DND-41 (cell line): ENCODE data around the gene RBL1.
A peak's percentile ranks its signal among the peaks of the same experiment; 100 is the strongest.
"Not testable (repeated sequence)": the region's sequence is repeated elsewhere in the genome, so short reads cannot be mapped to it uniquely, and the experiment has no call there.

Source experiments
- ATAC-seq: fragments of 200-7000 bp; cut with Tn5 transposase; 3 replicates; pipeline ENCODE4 v1.9.1; 2021; ENCODE audit warnings: low read depth; ENCODE audit not compliant: insufficient read depth
- DNase-seq: peaks from one replicate; pipeline ENCODE4 v3.0.0-alpha.2; 2020
- H2AFZ ChIP-seq: 2 replicates; pipeline ENCODE4 v1.6.0; 2012; ENCODE audit warnings: low read depth, low read length
- H3K27ac ChIP-seq: 2 replicates; pipeline ENCODE4 v1.5.1; 2012; ENCODE audit warnings: low read length, inconsistent platforms
- H3K27me3 ChIP-seq: fragments of 200-600 bp; sonication (generic); 2 replicates; pipeline ENCODE4 v1.6.0; 2012; ENCODE audit warnings: low read length, mild to moderate bottlenecking, inconsistent platforms; ENCODE audit not compliant: insufficient read depth, poor library complexity
- H3K36me3 ChIP-seq: 2 replicates; pipeline ENCODE4 v1.5.1; 2012; ENCODE audit warnings: low read length, inconsistent platforms; ENCODE audit not compliant: insufficient read depth
- H3K4me1 ChIP-seq: 2 replicates; pipeline ENCODE4 v1.5.1; 2012; ENCODE audit warnings: mild to moderate bottlenecking, low read length; ENCODE audit not compliant: insufficient read depth
- H3K4me2 ChIP-seq: 2 replicates; pipeline ENCODE4 v1.6.0; 2012; ENCODE audit warnings: mild to moderate bottlenecking, moderate library complexity, low read length, inconsistent platforms; ENCODE audit not compliant: insufficient read depth
- H3K4me3 ChIP-seq, 2 experiments: fragments of 200-600 bp in 1 of 2; shearing (Covaris generic) in 1 of 2; 2 replicates each; pipeline ENCODE4 v1.5.1; 2012 to 2016; ENCODE audit warnings: inconsistent platforms in 2 of 2, low read length in 2 of 2, mild to moderate bottlenecking in 2 of 2, low read depth in 1 of 2, moderate library complexity in 1 of 2
- H3K79me2 ChIP-seq: 2 replicates; pipeline ENCODE4 v1.6.0; 2012; ENCODE audit warnings: low read length, inconsistent platforms; ENCODE audit not compliant: insufficient read depth
- H3K9ac ChIP-seq: 2 replicates; pipeline ENCODE4 v1.6.0; 2012; ENCODE audit warnings: low read depth, mild to moderate bottlenecking, inconsistent platforms, low read length, moderate library complexity
- H3K9me3 ChIP-seq: 2 replicates; pipeline ENCODE4 v1.5.1; 2012; ENCODE audit warnings: low read length, moderate library complexity, mild to moderate bottlenecking, inconsistent platforms; ENCODE audit not compliant: insufficient read depth, severe bottlenecking
- H4K20me1 ChIP-seq: 2 replicates; pipeline ENCODE4 v1.6.0; 2012; ENCODE audit warnings: low read length; ENCODE audit not compliant: insufficient read depth
- CTCF ChIP-seq: IDR thresholded peaks from 2 replicates; pipeline ENCODE4 v1.5.1; 2012; ENCODE audit warnings: borderline replicate concordance, low read length, moderate library complexity, mild to moderate bottlenecking; ENCODE audit not compliant: poor library complexity, severe bottlenecking; ENCODE audit errors: extremely low read depth
- EZH2 ChIP-seq: IDR thresholded peaks from 3 replicates; pipeline ENCODE4 v1.6.1; 2012; ENCODE audit warnings: borderline replicate concordance, low read depth, mild to moderate bottlenecking, moderate library complexity, low read length, inconsistent platforms; ENCODE audit not compliant: severe bottlenecking

RBL1 gene

GRCh38 chr20:36969478-36970186 is 126.2 kb downstream of the RBL1 start:
- no peak for TF ChIP-seq CTCF
- TF ChIP-seq EZH2, result no peak
- H3K4me3 ChIP-seq, result no peak overlapping the region
- H3K27ac ChIP-seq, result no peak overlapping the region
- ATAC-seq (peak; percentile 57; the same call in 2 of the 3 replicates), DNase-seq (no peak)
- H3K4me2 ChIP-seq, result no peak overlapping the region
- H3K9me3 ChIP-seq, result no peaks in the 10 kb centered on the region
- no peak overlapping the region for H3K9ac ChIP-seq
- H3K36me3 ChIP-seq, result no peaks in the 10 kb centered on the region
- no peaks in the 10 kb centered on the region for H4K20me1 ChIP-seq
- H3K4me1 ChIP-seq, result peaks cover 8% of the 10 kb centered on the region
- H3K79me2 ChIP-seq, result no peaks in the 10 kb centered on the region
- no peak overlapping the region for H2AFZ ChIP-seq
- no peaks in the 10 kb centered on the region for H3K27me3 ChIP-seq

GRCh38 chr20:36969051-36969450 is 126.7 kb downstream of the RBL1 start:
- Histone ChIP-seq H3K4me2 (no peak overlapping the region), H3K27ac (no peak overlapping the region), H3K9ac (no peak overlapping the region), H3K27me3 (no peaks in the 10 kb centered on the region), H2AFZ (no peak overlapping the region), H3K79me2 (no peaks in the 10 kb centered on the region), H3K4me1 (peaks cover 2% of the 10 kb centered on the region), H4K20me1 (no peaks in the 10 kb centered on the region), H3K4me3 (no peak overlapping the region), H3K36me3 (no peaks in the 10 kb centered on the region), H3K9me3 (no peaks in the 10 kb centered on the region)
- no peak for DNase-seq
- ATAC-seq, result no peak
- TF ChIP-seq CTCF (no peak), EZH2 (no peak)

- Histone ChIP-seq H3K9ac (no peak overlapping the region), H3K4me3 (no peak overlapping the region), H3K4me2 (no peak overlapping the region), H3K27me3 (no peaks in the 10 kb centered on the region), H3K4me1 (no peaks in the 10 kb centered on the region), H3K27ac (no peak overlapping the region), H3K79me2 (no peaks in the 10 kb centered on the region), H4K20me1 (no peaks in the 10 kb centered on the region), H3K9me3 (peaks cover 7% of the 10 kb centered on the region), H3K36me3 (no peaks in the 10 kb centered on the region), H2AFZ (no peak overlapping the region)
- TF ChIP-seq CTCF (no peak), EZH2 (no peak)
- ATAC-seq (peak; percentile 57; the same call in 1 of the 3 replicates), DNase-seq (peak; percentile 17)
Measured at GRCh38 chr20:36967636-36968035, 128.2 kb downstream of the RBL1 start.

- not testable (repeated sequence) for H3K4me3 ChIP-seq
Measured at GRCh38 chr20:36966965-36967364, 128.8 kb downstream of the RBL1 start.

GRCh38 chr20:36962354-36962941 is 133.3 kb downstream of the RBL1 start:
- DNase-seq, result peak; percentile 52
- H3K36me3 ChIP-seq, H3K9ac ChIP-seq, H3K4me1 ChIP-seq, H3K4me3 ChIP-seq, H2AFZ ChIP-seq, ATAC-seq, H3K4me2 ChIP-seq, H4K20me1 ChIP-seq, H3K79me2 ChIP-seq, H3K27ac ChIP-seq, H3K27me3 ChIP-seq: not testable (repeated sequence)
- peaks cover 13% of the 10 kb centered on the region for H3K9me3 ChIP-seq

More at GRCh38 chr20:36966965-36967364, 128.8 kb downstream of the RBL1 start:
- not testable (repeated sequence) for H3K27ac ChIP-seq, H4K20me1 ChIP-seq, DNase-seq, H3K4me2 ChIP-seq, H2AFZ ChIP-seq, H3K4me1 ChIP-seq, H3K36me3 ChIP-seq, H3K27me3 ChIP-seq, H3K9ac ChIP-seq, H3K79me2 ChIP-seq
- peaks cover 13% of the 10 kb centered on the region for H3K9me3 ChIP-seq
- ATAC-seq, result peak; percentile 19; the same call in 1 of the 3 replicates
